GM19438 (cell line): Measurements from ENCODE around the gene TARS3.
"Not testable (repeated sequence)": the region's sequence is repeated elsewhere in the genome, so short reads cannot be mapped to it uniquely, and the experiment has no call there.

Experiments
- ATAC-seq: cut with Tn5 transposase; IDR thresholded peaks from one replicate; pipeline ENCODE4 v1.9.1; 2021; ENCODE audit warnings: low read depth; ENCODE audit not compliant: unreplicated experiment

Gene TARS3

DNA sequence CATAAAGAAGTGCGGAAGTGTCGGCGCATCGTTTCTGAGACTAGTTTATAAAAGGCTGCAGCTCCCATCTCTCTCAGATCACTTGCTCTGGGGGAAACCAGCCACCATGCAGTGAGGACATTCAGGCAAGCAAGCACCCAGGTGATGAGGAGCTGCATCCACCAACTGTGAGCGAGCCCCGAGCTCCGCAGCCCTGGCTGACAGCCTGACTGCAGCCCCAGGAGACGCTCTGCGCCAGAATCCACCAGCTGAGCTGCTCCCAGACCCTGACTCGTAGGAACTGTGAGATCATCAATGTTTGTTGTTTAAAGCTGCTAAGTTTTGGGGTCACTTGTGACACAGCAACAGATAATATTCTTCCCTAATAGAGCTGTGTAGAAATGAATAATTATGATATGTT is 67.1 kb downstream of the TARS3 start:
- ATAC-seq, result no peak

DNA sequence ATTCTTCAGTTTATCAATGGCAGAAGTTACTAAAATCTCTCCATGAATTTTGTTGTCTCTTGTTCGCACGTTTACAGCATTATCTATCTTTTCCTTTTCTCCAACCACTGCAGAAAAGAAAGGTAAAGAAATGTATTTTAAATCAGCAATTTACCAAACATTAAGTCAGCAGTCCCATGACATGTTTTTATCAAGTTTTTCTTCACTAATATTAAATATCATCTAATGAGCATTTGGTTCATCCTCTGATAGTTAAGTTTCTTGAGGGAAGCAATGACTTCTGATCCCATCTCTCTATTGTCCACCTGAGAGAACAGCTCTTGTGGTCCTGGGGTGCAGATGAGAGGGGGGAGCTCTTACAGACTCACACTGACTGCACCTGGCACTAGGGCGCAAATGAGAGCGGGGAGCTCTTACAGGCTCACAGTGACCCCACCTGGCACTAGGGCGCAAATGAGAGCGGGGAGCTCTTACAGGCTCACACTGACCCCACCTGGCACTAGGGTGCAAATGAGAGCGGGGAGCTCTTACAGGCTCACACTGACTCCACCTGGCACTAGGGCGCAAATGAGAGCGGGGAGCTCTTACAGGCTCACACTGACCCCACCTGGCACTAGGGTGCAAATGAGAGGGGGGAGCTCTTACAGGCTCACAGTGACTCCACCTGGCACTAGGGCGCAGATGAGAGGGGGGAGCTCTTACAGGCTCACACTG is 69.5 kb downstream of the TARS3 start:
- ATAC-seq, result not testable (repeated sequence)

DNA sequence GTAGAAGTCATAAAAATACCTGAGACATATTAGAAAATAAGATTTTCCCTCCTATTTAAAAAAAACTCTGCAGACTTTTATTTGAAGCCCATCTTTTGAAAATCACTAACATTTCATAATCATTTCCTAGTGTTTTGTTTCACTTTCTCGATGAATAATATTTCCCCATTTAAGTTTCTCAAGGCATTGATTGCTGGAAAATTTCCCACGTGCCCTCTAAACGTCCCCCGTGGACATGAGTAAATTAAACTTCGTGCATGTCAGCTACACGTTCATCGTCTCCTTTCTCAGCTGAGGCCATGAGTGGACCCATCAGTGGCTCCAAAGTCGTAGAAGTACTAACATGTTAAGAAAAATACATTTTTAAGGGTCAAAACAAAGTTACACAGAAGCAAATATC is 70.1 kb downstream of the TARS3 start:
- no peak for ATAC-seq

DNA sequence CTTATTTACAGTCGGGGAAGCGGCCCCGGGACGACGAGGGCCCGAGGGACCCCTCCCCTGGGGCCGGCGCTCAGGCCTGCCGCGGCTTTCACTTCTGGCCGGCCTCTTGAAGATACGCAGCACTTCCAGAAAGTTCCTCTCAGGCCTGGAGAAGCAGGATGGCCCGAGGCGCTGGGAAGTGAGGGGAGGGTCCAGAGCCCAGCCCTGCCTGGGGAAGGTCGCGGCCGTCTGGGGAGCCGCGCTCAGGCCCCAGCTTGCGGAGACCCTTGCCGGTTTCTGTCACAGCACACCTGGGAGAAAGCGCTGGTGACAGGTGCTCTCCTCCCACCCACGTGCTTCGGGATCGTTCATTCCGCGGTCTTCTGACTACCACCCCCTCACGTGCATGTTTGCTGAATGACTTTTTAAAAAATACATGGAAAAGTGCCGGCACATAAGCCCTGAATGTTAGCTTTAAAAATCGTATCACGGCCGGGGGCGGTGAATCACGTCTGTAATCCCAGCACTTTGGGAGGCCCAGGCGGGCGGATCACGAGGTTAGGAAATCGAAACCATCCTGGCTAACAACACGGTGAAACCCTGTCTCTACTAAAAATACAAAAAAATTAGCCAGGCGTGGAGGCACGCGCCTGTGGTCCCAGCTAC is 71.4 kb downstream of the TARS3 start:
- ATAC-seq, result no peak

DNA sequence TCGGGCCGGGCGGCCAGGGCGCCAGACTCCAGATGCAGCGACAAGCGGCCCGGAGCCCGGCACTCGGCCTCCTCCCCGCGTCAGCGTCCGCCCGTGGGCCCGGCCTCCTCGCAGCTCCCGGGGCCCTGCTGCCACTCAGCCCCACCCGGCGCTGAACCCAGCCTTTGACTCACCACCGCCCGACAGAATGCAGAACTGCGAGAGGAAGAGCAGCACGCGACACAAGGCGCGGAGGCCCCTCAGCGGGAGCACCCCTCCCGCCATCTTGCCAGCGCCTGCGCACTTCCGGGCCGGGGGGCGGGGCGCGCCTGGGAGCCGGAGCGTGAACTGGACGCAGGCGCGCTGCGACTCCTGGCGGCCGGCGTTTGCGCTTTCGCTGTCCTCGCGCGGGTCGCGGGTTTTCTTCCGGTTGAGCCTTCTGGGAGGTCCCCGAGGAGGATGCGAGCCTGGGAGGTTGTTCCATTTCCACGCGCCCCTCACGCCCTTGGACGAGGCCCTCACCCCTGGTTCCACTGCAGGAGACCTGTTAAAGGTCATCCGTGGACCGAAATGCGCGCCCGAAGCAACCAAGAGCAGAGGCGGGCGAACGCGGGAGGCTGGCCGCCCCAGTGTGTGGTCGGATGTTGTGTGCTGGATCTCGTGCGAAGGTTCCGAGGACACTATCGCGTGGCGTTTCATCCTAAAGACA is 72.0 kb downstream of the TARS3 start, which contains the start of gene TM2D3:
Gene TM2D3, minus strand, starts transcription at position 284 of the 688 bp plus-strand sequence. Its CDS starts 20 bp downstream, at position 264.
- ATAC-seq, result peak; percentile 82

DNA sequence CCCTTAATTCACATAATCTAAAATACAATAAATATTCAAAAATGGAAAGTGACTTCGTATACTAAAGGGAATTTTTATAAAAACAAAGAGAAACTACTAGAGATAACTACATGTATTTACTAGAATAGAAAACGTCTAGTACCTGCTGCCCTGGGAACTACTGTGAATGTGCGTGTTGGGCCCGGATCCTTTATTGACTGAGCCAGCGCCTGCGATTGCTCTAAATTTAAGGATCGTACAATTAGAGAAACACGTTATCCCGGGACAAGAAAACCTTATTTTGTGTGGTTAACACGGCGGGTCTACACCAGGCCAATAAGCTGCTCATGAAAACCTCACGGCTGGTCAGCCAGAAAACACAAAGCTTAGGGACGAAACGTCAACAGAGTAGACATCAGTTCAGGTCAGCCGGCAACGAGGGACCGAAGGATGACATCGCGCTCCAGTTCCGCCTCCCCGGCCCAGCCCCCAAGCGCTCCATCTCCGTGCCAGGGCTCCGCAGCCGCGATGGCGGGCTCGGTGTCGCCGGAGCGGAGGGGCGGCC is 72.6 kb downstream of the TARS3 start:
- ATAC-seq, result peak; percentile 49

DNA sequence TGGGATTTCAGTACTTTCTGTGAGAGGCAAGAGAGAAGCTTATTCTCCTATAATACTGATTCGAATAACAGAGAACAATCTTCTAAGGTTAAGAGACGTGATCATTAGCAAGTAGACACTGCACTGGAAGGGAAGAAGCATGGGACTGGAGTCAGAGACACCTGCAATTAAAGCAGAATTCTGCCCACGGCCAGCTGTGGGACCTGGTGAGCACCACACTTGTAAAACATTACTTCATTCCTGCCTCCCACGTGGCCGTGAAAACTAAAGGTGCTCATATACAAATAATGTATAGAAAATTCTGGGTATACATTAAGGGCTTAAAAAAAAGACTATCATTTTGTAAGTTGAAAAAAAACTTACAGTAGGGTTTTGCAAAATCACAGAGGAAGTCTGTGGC is 74.1 kb downstream of the TARS3 start:
- ATAC-seq, result no peak

DNA sequence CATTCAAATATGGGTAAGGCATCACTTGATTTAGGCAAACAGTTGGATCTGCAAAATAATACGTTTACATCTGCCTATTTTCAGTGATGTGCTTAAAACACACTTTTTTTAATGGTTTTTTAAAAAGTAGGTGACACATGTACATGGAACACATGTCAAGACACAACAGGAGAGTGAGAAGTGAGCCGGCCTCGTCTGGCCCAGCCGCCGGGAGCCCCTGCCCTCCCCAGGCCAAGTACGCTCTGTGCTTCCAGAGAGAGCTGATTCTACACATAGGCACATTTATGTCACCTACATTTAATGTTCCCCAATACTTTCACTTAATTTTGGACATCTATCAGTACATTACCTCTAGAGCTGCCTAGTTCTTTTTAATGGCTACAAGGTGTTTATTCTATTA is 75.9 kb downstream of the TARS3 start:
- ATAC-seq, result no peak

DNA sequence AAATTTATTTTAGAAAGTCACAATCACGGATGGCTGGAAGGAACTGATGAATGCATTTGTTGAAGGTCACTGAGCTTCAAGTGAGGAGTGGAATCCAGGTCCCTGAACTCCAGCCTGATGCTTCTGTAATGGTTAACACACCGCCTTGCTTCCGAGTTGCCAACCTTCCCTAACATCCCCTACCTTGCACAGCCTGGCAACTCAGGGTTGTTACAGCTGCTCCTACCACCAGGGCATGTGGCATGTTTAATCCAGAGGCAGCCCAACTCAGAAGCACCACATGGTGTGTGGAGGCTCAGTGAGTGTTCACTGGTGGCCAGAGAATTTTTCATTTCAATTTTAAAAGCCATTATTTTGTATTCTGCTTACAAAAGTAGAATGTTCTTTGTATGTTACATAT is 77.0 kb downstream of the TARS3 start:
- no peak for ATAC-seq

DNA sequence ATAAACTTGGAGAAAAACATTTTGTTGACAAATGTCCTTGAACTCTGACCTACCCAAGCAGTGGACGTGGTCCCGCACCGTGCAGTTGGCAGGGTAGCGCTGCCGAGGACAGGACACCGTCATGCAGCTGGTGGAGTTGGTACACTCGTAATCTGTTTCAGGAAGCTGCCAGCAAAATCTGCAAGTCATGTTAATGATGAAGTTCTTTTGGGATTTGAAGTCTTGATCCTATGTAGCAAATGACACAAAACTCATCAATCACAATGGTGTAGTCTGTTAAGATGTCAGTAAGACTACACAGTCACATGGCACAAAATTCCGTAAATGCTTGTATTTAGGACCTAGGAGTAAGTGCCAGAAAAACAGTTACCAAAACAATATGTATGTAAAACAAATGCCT is 77.6 kb downstream of the TARS3 start:
- ATAC-seq, result no peak

DNA sequence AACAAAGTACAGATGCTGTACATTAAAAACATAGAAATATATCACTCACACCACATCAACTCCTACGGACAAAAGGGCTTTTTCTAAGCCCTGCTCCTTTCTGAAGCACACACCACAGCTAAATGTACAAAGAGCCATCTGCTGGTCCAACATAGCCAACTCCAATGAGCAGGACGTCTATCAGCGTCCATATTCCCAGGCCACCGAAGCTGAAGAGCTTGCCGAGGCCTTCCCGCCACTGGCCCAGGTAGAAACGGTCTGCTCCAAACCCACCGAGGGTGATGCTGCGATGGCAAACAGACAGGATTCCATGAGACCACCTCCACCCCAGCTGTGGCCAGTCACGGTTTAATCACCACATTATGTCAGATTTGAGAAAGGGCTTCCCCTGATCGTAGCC is 81.9 kb downstream of the TARS3 start:
- ATAC-seq, result no peak

DNA sequence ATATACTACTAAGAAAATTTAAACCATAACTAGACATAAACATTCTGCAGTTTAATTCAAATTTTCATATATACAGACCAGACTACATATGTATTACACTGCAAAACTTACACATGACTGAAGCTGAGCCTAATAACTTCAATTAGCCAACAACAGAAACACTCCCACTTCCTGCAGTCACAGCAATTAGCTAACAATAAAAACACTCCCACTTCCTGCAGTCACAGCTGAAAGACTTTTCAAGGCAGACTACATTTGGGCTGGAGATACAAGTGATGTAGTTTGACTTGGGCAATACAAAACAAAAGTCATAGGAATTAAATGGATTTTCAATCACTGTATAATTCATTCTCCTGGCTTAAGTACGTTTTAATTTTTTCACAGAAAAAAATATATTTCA is 82.4 kb downstream of the TARS3 start:
- ATAC-seq, result peak; percentile 54

DNA sequence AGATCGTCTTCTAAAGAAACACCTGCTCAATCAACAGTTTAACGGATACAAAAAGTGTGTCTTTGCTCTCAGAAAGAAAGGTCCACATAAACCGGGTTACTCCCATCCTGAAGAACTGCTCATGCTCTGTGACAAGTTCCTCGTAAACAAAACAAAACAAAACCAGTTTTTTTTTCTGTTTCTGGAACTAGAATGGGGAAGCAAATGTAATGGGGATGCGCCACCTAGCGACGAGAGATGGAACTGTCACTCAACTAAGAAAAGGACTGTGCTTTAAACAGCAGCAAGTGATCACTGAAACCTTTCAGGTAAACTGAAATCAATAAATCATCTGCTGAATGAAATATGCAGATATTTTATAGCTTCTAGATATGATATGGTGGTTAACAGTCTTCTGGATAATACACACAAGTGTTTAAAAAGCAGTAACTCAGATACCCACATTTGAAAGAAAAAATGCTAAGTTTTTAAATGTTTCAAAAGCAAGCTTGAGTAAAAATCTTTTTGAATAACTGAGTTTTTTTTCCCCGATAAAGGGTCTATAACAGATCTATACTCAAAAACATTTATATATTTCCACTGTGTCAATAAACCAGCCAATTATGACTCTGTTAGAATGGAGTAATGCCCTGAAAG is 83.0 kb downstream of the TARS3 start:
- peak; percentile 76 for ATAC-seq

DNA sequence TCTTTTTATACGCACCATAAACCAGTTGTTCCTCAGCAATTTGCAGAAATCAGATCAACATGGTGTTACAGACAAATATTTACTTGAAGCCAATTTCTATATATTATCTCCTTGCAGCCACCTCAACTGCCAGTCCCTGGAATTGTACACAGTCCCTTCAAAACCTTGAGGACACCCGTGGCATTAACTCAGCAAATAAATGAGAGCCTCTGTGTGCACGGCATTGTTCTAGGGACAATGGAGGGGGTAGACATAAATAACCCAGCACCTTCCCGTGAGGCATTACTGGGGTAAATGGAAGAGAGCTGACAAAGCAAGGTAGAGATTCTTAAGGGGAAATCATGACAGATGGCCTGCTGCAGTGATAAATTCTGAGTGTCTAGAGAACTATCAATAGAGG is 84.6 kb downstream of the TARS3 start:
- ATAC-seq, result no peak

DNA sequence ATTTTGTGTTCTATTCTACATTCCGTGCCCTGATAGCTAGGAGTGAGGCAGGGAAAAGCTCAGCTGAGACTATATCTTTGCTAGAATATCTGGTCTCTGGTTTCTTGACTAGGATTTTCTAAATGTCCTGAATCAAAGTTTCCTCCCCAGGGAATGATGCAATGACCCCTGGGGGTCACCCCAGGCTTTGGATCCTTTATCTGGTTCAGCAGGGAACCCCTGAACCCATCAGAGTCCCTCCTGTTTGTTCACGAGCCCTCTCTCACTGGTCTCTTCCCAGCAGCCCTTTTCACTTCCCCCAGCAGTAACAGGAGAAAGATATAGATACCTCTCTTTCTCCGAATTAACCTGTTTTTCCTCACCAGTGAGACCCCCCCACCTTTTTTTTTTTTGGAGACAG is 86.4 kb downstream of the TARS3 start:
- no peak for ATAC-seq

DNA sequence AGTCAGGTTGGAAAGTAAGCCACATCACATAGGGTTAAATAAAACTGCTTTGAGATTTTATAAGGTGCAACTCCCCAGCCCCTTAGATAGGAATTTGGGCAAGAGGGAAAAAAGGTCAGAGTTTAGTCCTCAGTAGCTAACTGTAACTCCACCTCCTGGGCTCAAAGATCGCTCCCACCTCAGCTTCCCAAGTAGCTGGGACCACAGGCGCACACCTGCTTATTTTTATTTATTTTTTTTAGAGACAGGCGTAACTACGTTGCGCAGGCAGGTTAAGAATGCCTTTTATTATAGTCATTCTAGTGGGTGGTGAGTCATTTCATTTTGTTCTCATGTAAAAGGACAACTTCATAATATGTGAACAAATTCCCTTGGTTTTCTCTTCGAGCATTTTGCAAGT is 86.8 kb downstream of the TARS3 start:
- ATAC-seq, result no peak

DNA sequence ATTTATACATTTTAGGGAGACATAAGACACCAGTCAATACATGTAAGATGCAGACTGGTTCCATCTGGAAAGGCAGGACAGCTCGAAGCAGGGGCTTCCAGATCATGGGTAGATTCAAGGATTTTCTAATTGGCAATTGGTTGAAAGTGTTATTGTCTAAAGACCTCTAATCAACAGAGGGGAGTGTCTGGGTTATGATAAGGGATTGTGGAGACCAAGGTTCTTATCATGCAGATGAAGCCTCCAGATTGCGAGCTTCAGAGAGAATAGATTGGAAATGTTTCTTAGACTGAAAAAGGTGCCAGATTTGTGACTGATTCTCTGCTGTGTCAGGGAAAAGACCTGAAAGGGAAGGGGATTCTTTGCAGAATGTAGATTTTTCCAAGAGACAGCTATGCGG is 87.2 kb downstream of the TARS3 start:
- ATAC-seq, result no peak

DNA sequence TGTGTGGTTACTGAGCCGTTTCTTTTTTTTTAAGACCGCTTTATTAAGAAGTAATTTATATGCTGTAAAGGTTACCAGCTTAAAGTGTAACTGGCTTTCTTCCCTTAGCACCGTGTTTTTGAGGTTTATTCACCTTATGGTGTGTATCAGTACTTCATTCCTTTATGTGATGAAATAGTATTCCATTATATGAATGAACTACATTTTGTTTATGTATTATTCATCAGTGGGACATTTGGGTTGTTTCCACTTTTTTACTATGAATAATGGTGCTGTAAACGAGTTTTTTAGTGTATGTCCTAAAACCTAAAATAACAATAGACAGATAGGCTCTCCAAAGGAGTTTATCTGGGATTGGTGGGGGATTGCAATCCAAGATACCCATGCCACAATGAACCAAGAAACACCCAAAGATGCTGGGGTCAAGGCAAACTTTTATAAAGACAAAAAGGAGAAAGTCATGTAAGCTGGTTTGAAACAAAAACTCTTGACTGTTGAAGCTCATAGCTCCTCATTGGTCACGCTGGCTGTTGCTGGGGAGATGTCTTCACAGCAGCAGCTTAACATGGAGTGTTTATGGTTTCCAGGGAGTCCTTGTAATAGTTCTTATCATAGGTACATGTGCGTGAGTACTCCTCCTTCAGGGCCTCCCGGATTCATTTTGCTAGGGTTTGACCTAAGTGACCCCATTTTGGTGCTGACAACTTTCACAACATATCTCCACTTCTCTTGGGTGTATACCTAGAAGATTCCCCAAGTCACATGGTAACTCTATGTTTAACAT is 88.1 kb downstream of the TARS3 start:
- ATAC-seq, result no peak

DNA sequence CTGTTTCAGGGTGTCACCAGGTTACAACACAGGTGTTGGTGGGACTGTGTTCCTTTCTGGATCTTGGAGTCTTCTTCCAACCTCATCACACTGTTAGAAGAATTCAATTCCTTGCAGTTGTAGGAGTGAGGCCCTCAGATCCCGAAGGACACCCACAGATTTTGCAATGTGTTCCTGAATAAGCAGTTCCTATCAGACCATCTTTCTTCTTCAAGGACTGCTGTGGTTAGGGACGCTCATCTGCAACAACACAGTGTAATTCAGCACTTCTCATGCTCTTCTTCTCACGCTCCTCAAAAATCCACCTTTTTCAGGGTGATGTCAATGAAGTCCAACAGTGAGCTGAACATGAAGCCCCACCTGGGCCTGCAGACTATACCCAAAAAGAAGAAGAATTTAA is 90.9 kb downstream of the TARS3 start:
- ATAC-seq, result no peak

DNA sequence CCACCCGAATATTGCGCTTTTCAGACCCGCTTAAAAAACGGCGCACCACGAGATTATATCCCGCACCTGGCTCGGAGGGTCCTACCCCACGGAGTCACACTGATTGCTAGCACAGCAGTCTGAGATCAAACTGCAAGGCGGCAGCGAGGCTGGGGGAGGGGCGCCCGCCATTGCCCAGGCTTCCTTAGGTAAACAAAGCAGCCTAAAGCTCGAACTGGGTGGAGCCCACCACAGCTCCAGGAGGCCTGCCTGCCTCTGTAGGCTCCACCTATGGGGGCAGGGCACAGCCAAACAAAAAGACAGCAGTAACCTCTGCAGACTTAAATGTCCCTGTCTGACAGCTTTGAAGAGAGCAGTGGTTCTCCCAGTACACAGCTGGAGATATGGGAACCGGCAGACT is 97.5 kb downstream of the TARS3 start:
- not testable (repeated sequence) for ATAC-seq
